Progenitor cell of endocrine pancreas (in vitro differentiated cells): ENCODE data around the gene CA10. TPM values are rescaled to one million over a fixed set of nuclear protein-coding genes. Genes with fewer than 3 reads are reported as not detected.

Experiments
- DNase-seq: peaks from one replicate; pipeline ENCODE4 v3.0.0; 2021; ENCODE audit warnings: low spot score; ENCODE audit not compliant: unreplicated experiment
- H3K27ac Mint-ChIP-seq: 2 replicates; pipeline ENCODE4 v1.8.0; 2021; ENCODE audit warnings: mild to moderate bottlenecking, moderate library complexity, mixed read lengths
- H3K27me3 Mint-ChIP-seq: 2 replicates; pipeline ENCODE4 v1.8.0; 2021; ENCODE audit warnings: mixed read lengths
- H3K36me3 Mint-ChIP-seq: 2 replicates; pipeline ENCODE4 v1.8.0; 2022; ENCODE audit warnings: mixed read lengths; ENCODE audit not compliant: insufficient read depth
- H3K4me1 Mint-ChIP-seq: 2 replicates; pipeline ENCODE4 v1.8.0; 2021; ENCODE audit warnings: low read depth, mixed read lengths
- H3K4me3 Mint-ChIP-seq: 2 replicates; pipeline ENCODE4 v1.8.0; 2021; ENCODE audit warnings: low read depth, mild to moderate bottlenecking, moderate library complexity, mixed read lengths
- H3K9me3 Mint-ChIP-seq: 2 replicates; pipeline ENCODE4 v1.8.0; 2021; ENCODE audit warnings: low read depth, mixed read lengths
- total RNA-seq: library from RNA; stranded (reverse); gene quantifications from 2 replicates; pipeline ENCODE4 v1.2.1, GENCODE V29; 2021
- TF ChIP-seq, protein P1 (sequence below): fragments of 200-600 bp; sonication (generic); IDR thresholded peaks from one replicate; pipeline ENCODE4 v1.5.0; 2021; ENCODE audit warnings: antibody characterized with exemption, mild to moderate bottlenecking; ENCODE audit not compliant: unreplicated experiment

CA10 gene
- total RNA-seq, 1 donor from 2014 or later: 0.53 TPM

DNA sequence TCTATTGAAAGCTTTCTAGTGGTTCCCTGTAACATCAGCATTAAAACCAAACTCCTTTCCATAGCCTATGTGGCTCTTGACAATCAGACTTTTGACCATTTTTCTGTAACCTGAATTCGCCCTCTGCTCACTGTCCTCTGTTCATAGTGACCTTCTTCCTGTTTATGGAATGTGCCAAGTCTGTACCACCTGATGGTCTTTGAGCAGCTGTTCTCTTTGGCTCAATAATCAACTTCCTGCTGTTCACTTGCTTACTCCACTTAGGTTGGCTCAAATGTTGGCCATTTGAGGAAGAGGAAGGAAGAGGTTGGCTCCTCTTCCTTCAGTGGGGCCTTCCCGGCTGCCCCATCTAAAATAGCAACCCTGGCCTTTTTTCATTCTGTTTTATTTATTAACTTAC lies 251.5 kb downstream of the CA10 start:
- H3K36me3 Mint-ChIP-seq: no peaks in the 10 kb centered on the region
- TF ChIP-seq, protein P1, sequence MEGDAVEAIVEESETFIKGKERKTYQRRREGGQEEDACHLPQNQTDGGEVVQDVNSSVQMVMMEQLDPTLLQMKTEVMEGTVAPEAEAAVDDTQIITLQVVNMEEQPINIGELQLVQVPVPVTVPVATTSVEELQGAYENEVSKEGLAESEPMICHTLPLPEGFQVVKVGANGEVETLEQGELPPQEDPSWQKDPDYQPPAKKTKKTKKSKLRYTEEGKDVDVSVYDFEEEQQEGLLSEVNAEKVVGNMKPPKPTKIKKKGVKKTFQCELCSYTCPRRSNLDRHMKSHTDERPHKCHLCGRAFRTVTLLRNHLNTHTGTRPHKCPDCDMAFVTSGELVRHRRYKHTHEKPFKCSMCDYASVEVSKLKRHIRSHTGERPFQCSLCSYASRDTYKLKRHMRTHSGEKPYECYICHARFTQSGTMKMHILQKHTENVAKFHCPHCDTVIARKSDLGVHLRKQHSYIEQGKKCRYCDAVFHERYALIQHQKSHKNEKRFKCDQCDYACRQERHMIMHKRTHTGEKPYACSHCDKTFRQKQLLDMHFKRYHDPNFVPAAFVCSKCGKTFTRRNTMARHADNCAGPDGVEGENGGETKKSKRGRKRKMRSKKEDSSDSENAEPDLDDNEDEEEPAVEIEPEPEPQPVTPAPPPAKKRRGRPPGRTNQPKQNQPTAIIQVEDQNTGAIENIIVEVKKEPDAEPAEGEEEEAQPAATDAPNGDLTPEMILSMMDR: no peak
- H3K9me3 Mint-ChIP-seq: no peaks in the 10 kb centered on the region
- no peak for DNase-seq
- H3K4me3 Mint-ChIP-seq: no peak overlapping the region
- H3K4me1 Mint-ChIP-seq: no peaks in the 10 kb centered on the region
- no peak overlapping the region for H3K27ac Mint-ChIP-seq
- H3K27me3 Mint-ChIP-seq: no peaks in the 10 kb centered on the region

DNA sequence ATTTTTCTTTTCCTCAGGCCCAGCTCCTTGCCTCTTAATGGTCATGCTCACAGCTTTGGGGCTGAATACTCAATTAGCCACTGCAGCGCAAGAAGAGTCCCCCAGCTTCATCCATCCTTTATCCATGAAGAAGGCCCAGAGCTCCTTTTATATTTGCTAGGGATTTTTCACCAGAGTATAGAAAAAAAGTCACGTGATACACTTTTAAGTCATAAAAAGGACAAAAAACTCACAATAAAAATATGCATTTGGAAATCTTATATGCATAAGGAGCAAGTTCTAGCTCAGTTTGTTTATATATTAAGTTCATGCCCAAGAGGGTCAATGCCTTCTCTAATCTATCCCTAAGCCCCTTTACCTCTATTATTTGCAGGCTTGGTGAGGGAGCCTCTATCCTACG lies 254.1 kb downstream of the CA10 start:
- Mint-ChIP-seq H3K4me1 (no peaks in the 10 kb centered on the region), H3K4me3 (no peak overlapping the region), H3K9me3 (no peaks in the 10 kb centered on the region), H3K27me3 (no peaks in the 10 kb centered on the region), H3K27ac (no peak overlapping the region), H3K36me3 (no peaks in the 10 kb centered on the region)
- no peak for DNase-seq
- TF ChIP-seq, protein P1: no peak

DNA sequence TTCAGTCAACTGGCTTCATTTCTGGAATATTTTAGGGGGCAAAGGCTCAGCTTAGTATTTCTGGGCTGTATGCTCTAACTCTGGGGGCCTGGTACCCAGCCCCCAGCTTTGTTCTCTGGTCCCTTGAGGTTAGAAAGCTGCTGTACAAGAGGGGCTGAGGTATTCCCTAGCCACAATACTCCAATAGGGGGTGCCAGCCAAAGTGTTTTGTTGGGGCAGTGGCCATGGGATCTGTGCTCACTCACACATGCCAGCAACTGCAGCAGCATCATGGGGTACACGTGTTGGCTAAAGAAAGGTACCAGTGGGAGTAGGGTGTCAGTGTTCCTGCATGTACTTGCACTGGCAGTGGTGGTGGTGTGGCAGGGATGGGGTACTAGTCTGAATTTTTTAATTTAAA lies 257.3 kb downstream of the CA10 start:
- Mint-ChIP-seq H3K27me3 (no peaks in the 10 kb centered on the region), H3K36me3 (no peaks in the 10 kb centered on the region), H3K4me3 (no peak overlapping the region), H3K9me3 (peaks cover 6% of the 10 kb centered on the region), H3K4me1 (no peaks in the 10 kb centered on the region), H3K27ac (no peak overlapping the region)
- no peak for DNase-seq
- TF ChIP-seq, protein P1: no peak

DNA sequence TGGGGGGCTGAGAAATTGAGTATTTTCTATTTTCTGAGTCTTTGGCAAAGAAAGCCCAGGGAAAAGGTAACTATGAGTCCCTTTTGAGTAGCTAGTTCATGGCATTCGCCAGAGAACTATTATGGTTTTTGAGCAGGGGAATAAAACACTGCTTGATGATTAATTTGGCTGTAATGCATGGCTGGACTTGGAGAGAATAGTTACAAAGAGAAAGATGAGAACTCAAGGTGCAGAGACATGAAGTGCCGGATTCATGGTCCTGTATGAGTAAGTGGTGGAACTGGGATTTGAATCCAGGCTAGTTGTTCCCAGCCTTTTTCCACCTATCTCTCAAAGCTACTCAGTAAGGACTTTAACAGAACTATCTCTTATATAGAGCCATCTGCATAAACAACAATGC lies 266.6 kb downstream of the CA10 start:
- H3K4me3 Mint-ChIP-seq: no peak overlapping the region
- peaks cover 1% of the 10 kb centered on the region for H3K9me3 Mint-ChIP-seq
- TF ChIP-seq, protein P1: no peak
- H3K36me3 Mint-ChIP-seq: no peaks in the 10 kb centered on the region
- DNase-seq: no peak
- H3K27me3 Mint-ChIP-seq: no peaks in the 10 kb centered on the region
- no peak overlapping the region for H3K27ac Mint-ChIP-seq
- H3K4me1 Mint-ChIP-seq: no peaks in the 10 kb centered on the region

DNA sequence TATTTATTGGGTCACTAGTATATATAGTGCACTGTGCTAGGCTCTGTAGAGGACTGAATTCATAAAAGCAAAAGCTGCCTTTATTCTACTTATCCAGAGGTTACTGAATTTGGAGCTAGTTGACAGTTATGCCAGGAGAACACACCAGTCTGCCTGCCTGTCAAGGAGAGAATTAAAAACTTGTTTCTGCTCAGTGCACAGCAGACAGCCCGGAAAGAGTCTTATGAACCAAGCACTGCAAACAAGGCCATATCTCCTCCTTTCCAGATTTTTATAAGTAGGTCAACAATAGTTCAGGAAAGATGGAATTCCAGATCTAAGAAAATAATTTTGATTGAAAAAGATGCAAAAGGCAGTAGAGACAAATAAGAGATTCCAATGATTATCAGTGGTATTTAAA lies 267.8 kb downstream of the CA10 start:
- no peaks in the 10 kb centered on the region for H3K9me3 Mint-ChIP-seq
- H3K4me3 Mint-ChIP-seq: no peak overlapping the region
- no peaks in the 10 kb centered on the region for H3K4me1 Mint-ChIP-seq
- no peaks in the 10 kb centered on the region for H3K36me3 Mint-ChIP-seq
- TF ChIP-seq, protein P1: no peak
- no peak for DNase-seq
- H3K27me3 Mint-ChIP-seq: no peaks in the 10 kb centered on the region
- H3K27ac Mint-ChIP-seq: no peak overlapping the region
